IPS-NIHi7 (cell line): Measurements from ENCODE around the gene KLHL35.
"Not testable (repeated sequence)": the region's sequence is repeated elsewhere in the genome, so short reads cannot be mapped to it uniquely, and the experiment has no call there.

Experiments
- DNase-seq: peaks from one replicate; pipeline ENCODE4 v3.0.0; 2012; ENCODE audit warnings: mixed read lengths; ENCODE audit errors: extremely low spot score

KLHL35 gene

GRCh38 chr11:75423721-75424120 is 9.3 kb downstream of the KLHL35 start:
- DNase-seq: no peak

GRCh38 chr11:75422248-75423231 is 10.5 kb downstream of the KLHL35 start:
- DNase-seq: no peak

DNA sequence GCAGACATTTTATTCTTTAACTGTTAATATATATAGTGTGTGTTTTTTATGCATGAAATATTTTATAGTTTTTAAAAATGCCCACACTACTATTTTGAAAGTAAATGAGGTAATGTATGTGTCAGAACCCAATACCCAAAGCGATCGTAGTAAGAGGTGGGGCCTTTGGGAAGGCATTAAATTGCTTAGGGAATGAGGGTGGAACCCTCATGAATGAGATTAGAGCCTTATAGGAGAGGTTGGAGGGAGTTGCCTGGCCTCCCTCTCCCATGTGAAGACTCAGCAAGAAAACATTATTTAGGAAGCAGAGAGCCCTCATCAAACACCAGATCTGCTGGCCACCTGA is 11.1 kb downstream of the KLHL35 start:
- no peak for DNase-seq

- DNase-seq: no peak
Measured at GRCh38 chr11:75421035-75421602, 11.9 kb downstream of the KLHL35 start.

DNA sequence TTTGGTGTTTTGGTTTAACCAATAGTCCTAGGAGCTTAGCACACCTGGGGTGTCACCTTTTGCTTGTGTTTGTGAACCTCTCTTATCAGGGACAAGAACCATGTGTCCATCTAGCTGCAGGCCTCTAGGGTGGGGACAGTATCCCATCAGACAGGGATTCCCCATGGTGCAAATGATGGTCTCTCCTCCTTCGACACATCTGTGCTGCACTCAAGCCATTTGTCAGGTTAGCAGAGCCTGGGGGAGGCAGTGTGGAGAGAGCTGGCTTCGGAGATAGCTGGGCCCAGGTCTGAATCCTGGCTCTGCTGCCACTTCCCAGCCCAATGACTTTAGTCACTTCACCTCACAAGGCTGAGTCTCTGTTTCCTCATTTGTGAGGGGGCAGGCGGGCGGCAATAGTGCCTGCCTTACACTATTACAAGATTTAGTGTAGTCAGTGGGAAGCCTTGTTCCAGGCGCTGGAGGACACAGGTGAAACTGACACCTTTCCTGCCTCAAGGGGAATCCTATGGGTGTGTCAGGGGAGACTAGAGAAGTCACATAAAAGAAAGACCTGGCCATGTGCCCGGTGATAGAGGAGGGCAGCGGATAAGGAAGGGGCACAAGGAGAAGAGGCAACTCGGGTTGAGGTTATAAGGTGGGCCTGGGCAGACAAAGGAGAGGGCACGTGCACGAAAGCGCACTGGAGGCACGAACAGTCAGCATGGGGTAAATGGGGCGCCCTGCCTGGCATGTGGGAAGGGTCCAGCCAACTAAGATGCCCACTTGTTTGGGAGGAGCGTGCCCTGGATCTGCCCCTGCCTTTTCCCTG is 12.6 kb downstream of the KLHL35 start:
- no peak for DNase-seq

DNA sequence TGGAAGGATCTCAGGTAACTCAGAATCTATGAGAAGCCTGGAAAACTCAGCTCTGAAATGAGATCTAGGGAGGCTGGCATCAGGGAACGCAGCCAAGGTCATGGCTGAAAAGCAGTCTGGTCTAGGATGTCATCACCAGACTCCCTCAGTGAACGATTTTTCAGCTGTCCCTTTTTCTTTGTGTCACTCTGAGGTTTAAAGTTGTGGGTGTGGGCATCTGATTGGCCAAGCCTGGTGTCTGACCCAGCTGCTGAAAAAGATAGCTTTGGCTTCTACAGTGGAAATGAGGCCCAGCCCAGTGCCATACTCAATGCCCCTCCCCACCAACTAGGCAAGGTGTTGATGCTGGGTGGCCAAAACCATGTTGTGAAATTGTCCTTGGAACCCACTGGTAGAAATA is 19.1 kb downstream of the KLHL35 start:
- DNase-seq: no peak

DNA sequence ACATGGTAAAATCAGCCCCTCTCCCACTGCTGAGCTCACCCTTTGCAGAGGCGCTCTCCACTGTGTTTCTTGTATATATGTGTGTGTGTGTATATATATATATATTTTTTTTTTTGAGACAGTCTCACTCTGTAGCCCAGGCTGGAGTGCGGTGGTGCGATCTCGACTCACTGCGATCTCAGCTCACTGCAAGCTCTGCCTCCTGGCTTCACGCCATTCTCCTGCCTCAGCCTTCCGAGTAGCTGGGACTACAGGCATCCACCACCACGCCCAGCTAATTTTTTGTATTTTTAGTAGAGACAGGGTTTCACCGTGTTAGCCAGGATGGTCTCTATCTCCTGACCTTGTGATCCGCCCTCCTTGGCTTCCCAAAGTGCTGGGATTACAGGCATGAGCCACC is 19.9 kb downstream of the KLHL35 start:
- DNase-seq: not testable (repeated sequence)

GRCh38 chr11:75409971-75410370 is 23.0 kb downstream of the KLHL35 start:
- DNase-seq: not testable (repeated sequence)

DNA sequence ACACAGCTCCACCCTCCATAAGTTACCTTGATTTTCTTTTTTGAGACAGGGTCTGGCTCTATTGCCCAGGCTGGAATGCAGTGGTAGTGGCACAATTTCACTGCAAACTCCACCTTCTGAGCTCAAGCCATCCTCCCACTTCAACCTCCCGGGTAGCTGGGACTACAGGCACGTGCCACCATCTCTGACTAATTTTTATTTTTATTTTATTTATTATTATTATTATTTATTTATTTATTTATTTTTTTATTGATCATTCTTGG is 24.1 kb downstream of the KLHL35 start:
- no peak for DNase-seq

GRCh38 chr11:75406338-75406777 is 26.6 kb downstream of the KLHL35 start:
- DNase-seq: no peak

DNA sequence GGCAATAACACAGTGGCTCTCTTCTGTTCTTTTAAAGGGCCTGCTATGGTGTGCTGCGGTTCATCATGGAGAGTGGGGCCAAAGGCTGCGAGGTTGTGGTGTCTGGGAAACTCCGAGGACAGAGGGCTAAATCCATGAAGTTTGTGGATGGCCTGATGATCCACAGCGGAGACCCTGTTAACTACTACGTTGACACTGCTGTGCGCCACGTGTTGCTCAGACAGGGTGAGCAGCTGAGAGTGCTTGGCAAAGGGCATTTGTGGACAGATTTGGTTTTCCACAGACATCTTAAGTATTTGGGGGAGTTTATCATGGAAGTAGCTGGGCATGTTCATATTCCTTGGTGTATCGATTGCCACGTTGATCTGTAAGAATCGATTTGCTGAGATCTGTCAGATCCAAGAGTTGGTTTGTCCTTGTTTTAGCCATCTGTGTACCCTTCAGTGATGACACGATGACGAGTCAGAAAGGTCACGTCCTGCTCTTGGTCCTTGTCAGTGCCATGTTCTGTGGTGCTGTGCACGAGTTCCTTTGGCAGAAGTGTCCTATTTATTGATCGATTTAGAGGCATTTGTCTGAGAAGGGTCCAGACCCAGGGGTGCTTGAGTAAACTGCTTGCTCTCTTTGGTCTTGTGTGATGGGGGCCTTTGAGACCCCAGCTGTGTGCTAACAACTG is 28.9 kb downstream of the KLHL35 start:
- DNase-seq: no peak

- DNase-seq: no peak
Measured at GRCh38 chr11:75403037-75403436, 30.0 kb downstream of the KLHL35 start.

DNA sequence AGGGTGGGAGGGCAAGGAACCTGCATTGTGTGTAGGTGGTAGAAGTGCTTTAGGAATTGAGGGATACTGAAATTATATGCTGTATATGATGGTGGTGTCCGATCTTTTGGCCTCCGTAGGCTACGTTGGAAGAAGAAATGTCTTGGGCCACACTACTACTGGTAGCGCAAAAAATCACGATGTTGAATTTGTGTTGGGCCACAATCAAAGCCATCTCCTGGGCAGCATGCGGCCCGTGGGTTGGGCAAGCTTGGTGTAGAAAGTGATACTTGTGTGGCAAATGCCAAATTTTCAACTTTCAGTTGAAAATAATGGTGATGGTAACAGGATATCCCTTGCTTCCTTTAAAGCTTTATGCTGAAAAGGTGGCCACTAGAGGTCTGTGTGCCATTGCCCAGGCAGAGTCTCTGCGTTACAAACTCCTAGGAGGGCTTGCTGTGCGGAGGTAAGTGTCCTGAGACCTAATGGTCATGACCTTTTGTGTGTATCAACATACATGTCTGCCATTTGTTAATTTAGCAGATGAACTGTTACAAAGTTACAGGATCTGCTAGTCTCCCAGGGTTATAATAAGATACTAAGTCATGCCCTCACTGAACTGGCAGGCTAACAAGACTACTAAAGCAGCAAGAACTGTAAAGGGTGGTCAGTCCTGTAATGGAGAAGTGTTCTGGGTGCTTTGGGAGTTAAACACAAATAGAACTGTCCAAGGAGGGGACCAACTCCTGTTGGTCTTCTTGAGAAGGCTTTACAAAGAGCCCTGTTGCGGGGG is 30.8 kb downstream of the KLHL35 start:
- no peak for DNase-seq

DNA sequence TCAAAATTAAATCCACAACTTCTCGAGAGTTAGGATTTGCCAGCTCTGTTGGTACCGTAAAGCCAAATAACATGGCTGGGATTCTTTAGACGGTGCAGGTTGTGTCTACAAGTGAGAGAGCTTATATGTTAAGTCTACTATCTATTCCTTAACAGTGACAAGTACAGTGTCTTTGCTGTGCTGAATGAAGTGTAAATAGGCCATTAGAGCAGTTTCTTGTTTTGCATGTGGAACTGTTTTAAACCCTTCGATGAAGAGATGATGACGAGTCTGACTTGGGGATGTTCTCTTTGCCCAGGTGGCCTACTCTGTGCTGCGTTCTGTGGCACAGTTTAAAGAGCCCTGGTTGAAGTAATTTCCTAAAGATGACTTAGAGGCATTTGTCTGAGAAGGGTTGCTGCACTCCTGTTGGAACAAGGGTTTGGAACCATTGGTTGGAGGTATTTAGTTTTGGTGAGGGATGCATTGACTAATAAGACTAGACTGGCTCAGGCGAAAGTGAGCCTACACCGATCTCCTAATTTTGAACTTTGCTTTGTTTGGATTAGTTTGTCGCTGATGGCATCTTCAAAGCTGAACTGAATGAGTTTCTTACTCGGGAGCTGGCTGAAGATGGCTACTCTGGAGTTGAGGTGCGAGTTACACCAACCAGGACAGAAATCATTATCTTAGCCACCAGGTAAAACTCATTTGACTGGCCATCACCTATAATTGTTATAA is 32.7 kb downstream of the KLHL35 start:
- no peak for DNase-seq

GRCh38 chr11:75399344-75400145 is 33.5 kb downstream of the KLHL35 start, which contains the start of gene RPS3:
RPS3 (plus strand) TSS chr11:75399518; CDS start chr11:75399548, 30 bp downstream.
- peak; percentile 89 for DNase-seq

DNA sequence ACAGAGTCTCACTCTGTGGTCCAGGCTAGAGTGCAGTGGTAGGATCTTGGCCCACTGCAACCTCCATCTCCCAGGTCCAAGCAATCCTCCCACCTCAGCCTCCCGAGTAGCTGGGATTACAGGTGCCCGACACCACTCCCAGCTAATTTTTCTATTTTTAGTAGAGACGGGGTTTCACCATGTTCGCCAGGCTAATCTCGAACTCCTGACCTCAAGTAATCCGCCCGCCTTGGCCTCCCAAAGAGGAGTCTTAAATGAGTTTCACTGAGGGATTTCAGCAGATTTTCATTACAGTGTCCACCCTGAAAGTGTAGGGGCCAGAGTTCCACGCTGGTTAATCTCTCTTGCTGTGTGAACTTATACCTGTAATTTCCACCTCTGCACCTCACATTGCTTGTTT is 34.1 kb downstream of the KLHL35 start:
- no peak for DNase-seq

GRCh38 chr11:75394085-75394840 is 38.7 kb downstream of the KLHL35 start:
- DNase-seq: no peak

GRCh38 chr11:75389925-75390324 is 43.1 kb downstream of the KLHL35 start:
- no peak for DNase-seq

- DNase-seq: no peak
Measured at GRCh38 chr11:75389276-75389605, 43.8 kb downstream of the KLHL35 start.
